ENCODE data around the gene C2orf92. TPM values are rescaled to one million over a fixed set of nuclear protein-coding genes. Genes with fewer than 3 reads are reported as not detected.

The C2orf92 gene
- total RNA-seq, 2 experiments from 2014 or later = 5.9 to 11.2 TPM

DNA sequence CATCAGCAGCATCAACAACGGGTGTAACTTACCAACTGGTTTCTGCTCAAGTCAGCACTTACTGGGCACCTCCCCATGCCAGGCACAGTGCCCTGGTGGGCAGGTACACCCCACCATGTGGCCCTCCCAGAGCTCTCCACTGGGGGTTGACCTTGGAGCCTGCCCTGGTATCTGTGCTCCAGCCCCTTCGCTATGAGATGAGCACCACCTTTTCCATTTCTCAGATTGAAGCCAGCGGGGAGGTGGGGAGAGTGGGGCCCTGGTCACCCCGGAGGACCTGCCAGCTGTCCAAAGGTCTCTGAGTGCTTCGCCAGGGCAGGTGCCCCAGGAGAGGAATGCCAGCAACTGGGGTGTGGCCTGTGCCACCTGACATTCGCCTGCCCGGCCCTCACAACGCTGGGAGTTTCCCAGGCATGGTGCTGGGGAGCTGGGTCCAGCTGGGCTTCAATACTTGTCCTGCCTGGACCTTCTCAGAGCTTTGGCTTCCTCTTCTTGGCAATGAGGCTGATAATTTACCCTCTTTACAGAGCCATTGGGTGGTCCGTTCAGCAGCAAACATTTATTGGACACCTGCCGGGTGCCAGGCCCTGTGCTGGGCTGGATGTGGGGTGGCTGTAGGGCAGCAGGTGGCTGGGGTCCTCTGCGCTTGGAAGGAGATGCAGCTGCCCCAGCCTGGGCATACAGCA lies 38.0 kb downstream of the C2orf92 start:
- H3K9me3 ChIP-seq (ENCODE audit: low read length) = no peaks in the 10 kb centered on the region
- no peaks in the 10 kb centered on the region for H4K20me1 ChIP-seq (ENCODE audit: insufficient read depth, low read length)
- intact Hi-C loops (cut with micrococcal nuclease; ENCODE audit: unreplicated experiment) = no loop called here
- no peaks in the 10 kb centered on the region for H3K9me2 ChIP-seq (ENCODE audit: insufficient read depth, low read length)
- no peak overlapping the region for H2AFZ ChIP-seq (ENCODE audit: low read length)
- BruUV-seq (replicated peaks) = no TSS peak
- DNase-seq (ENCODE audit: low spot score) = no peak
- no peaks in the 10 kb centered on the region for H3K36me3 ChIP-seq (ENCODE audit: insufficient read depth, low read length)
- TF ChIP-seq, protein P1, sequence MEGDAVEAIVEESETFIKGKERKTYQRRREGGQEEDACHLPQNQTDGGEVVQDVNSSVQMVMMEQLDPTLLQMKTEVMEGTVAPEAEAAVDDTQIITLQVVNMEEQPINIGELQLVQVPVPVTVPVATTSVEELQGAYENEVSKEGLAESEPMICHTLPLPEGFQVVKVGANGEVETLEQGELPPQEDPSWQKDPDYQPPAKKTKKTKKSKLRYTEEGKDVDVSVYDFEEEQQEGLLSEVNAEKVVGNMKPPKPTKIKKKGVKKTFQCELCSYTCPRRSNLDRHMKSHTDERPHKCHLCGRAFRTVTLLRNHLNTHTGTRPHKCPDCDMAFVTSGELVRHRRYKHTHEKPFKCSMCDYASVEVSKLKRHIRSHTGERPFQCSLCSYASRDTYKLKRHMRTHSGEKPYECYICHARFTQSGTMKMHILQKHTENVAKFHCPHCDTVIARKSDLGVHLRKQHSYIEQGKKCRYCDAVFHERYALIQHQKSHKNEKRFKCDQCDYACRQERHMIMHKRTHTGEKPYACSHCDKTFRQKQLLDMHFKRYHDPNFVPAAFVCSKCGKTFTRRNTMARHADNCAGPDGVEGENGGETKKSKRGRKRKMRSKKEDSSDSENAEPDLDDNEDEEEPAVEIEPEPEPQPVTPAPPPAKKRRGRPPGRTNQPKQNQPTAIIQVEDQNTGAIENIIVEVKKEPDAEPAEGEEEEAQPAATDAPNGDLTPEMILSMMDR (conservative IDR thresholded peaks at IDR 0.05; ENCODE audit: low read length) = no peak
- TF ChIP-seq EZH2phosphoT487 (IDR thresholded peaks at IDR 0.05; ENCODE audit: borderline replicate concordance, low read depth, low read length) = no peak
- no peak overlapping the region for H3K27ac ChIP-seq (ENCODE audit: low read depth, low read length, poor library complexity, severe bottlenecking)
- H3K4me2 ChIP-seq (ENCODE audit: low read length) = no peak overlapping the region
- no peaks in the 10 kb centered on the region for H3K79me2 ChIP-seq (ENCODE audit: insufficient read depth, low read depth, low read length)
- CTCF ChIA-PET (ENCODE audit: unreplicated experiment) = no interaction called here
- H3K4me1 ChIP-seq (ENCODE audit: insufficient read depth, low read length, poor library complexity, severe bottlenecking) = peaks cover 2% of the 10 kb centered on the region
- POLR2A ChIA-PET = no interaction called here
- H3K4me3 ChIP-seq (ENCODE audit: low read depth, low read length, poor library complexity, severe bottlenecking) = no peak overlapping the region

DNA sequence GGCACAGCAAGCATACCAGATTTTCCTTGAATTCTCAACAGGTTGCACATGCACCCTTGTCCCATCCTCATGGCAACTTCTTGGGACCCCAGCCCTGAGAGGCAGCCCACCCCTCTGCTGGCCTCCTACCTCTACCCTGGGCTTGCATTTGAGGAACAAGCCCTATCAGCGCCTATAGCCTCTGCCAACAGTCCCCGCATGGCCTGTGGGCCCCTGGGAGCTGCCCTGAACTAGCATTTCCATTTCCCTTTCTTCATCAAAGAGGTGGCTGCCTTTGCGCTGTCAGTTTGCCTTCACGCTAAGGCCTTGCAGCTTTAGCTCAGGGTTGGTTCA lies 38.5 kb downstream of the C2orf92 start:
- H3K36me3 ChIP-seq (ENCODE audit: insufficient read depth, low read length) = no peaks in the 10 kb centered on the region
- intact Hi-C loops (cut with micrococcal nuclease; ENCODE audit: unreplicated experiment) = no loop called here
- no peak overlapping the region for H3K4me2 ChIP-seq (ENCODE audit: low read length)
- POLR2A ChIA-PET = no interaction called here
- H3K9me2 ChIP-seq (ENCODE audit: insufficient read depth, low read length) = no peaks in the 10 kb centered on the region
- CTCF ChIA-PET (ENCODE audit: unreplicated experiment) = no interaction called here
- no peaks in the 10 kb centered on the region for H3K79me2 ChIP-seq (ENCODE audit: insufficient read depth, low read depth, low read length)
- BruUV-seq (replicated peaks) = no TSS peak
- no peak for DNase-seq (ENCODE audit: low spot score)
- H3K9me3 ChIP-seq (ENCODE audit: low read length) = no peaks in the 10 kb centered on the region
- H3K4me1 ChIP-seq (ENCODE audit: insufficient read depth, low read length, poor library complexity, severe bottlenecking) = peaks cover 7% of the 10 kb centered on the region
- H3K27ac ChIP-seq (ENCODE audit: low read depth, low read length, poor library complexity, severe bottlenecking) = no peak overlapping the region
- TF ChIP-seq EZH2phosphoT487 (IDR thresholded peaks at IDR 0.05; ENCODE audit: borderline replicate concordance, low read depth, low read length) = no peak
- TF ChIP-seq, protein P1 (conservative IDR thresholded peaks at IDR 0.05; ENCODE audit: low read length) = no peak
- H3K4me3 ChIP-seq (ENCODE audit: low read depth, low read length, poor library complexity, severe bottlenecking) = no peak overlapping the region
- no peak overlapping the region for H2AFZ ChIP-seq (ENCODE audit: low read length)
- H4K20me1 ChIP-seq (ENCODE audit: insufficient read depth, low read length) = no peaks in the 10 kb centered on the region

DNA sequence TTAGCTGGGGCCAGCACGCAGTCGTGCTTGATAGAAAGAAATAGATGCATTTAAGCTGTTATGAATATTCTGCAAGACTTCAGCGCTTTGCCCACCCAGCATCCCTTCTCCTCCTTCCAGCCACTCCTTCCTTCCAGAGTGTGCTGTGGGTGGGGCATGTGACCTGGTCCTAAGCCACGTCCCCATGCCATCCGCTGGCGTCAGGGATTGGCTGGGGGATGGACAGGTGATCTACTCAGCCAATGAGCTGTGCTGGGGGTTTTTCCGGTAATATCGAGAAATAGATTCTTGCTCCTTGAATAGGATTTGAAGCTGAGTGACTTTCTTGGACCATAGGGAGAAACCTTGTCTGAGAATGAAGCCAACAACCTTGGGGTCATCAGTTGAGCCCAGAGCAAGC lies 39.1 kb downstream of the C2orf92 start:
- intact Hi-C loops (cut with micrococcal nuclease; ENCODE audit: unreplicated experiment) = no loop called here
- POLR2A ChIA-PET = no interaction called here
- H3K4me2 ChIP-seq (ENCODE audit: low read length) = no peak overlapping the region
- DNase-seq (ENCODE audit: low spot score) = no peak
- no peaks in the 10 kb centered on the region for H3K9me2 ChIP-seq (ENCODE audit: insufficient read depth, low read length)
- H3K4me3 ChIP-seq (ENCODE audit: low read depth, low read length, poor library complexity, severe bottlenecking) = no peak overlapping the region
- TF ChIP-seq EZH2phosphoT487 (IDR thresholded peaks at IDR 0.05; ENCODE audit: borderline replicate concordance, low read depth, low read length) = no peak
- TF ChIP-seq, protein P1 (conservative IDR thresholded peaks at IDR 0.05; ENCODE audit: low read length) = no peak
- H4K20me1 ChIP-seq (ENCODE audit: insufficient read depth, low read length) = no peaks in the 10 kb centered on the region
- H3K79me2 ChIP-seq (ENCODE audit: insufficient read depth, low read depth, low read length) = peaks cover under 1% of the 10 kb centered on the region; the same call in 1 of the 2 replicates
- no TSS peak for BruUV-seq (replicated peaks)
- H3K27ac ChIP-seq (ENCODE audit: low read depth, low read length, poor library complexity, severe bottlenecking) = no peak overlapping the region
- no peaks in the 10 kb centered on the region for H3K36me3 ChIP-seq (ENCODE audit: insufficient read depth, low read length)
- no peak overlapping the region for H2AFZ ChIP-seq (ENCODE audit: low read length)
- no peaks in the 10 kb centered on the region for H3K9me3 ChIP-seq (ENCODE audit: low read length)
- H3K4me1 ChIP-seq (ENCODE audit: insufficient read depth, low read length, poor library complexity, severe bottlenecking) = peaks cover 13% of the 10 kb centered on the region
- CTCF ChIA-PET (ENCODE audit: unreplicated experiment) = interaction anchor here (1.0 kb wide), 1 partner anchor 9 kb away, joined by 3 read pairs; no protein-coding TSS in a partner anchor
